H9 (cell line): ENCODE measurements around the gene BCAS3. TPM values are rescaled to one million over a fixed set of nuclear protein-coding genes. Genes with fewer than 3 reads are reported as not detected.

Experiments
- DNase-seq: peaks from one replicate; pipeline ENCODE4 v3.0.0-alpha.2; 2017
- H2AFZ ChIP-seq: one replicate; pipeline ENCODE4 v1.6.1; 2013; ENCODE audit warnings: mild to moderate bottlenecking, low read length, control low read depth, moderate library complexity
- H2AK5ac ChIP-seq: 2 replicates; pipeline ENCODE4 v1.6.1; 2013; ENCODE audit warnings: low read length, control low read depth, mixed read lengths; ENCODE audit not compliant: insufficient read length
- H2BK120ac ChIP-seq: one replicate; pipeline ENCODE4 v1.6.1; 2013; ENCODE audit warnings: low read depth, mild to moderate bottlenecking, low read length, control low read depth, inconsistent platforms; ENCODE audit not compliant: poor library complexity, severe bottlenecking
- H2BK12ac ChIP-seq: 2 replicates; pipeline ENCODE4 v1.6.1; 2013; ENCODE audit warnings: low read length, control low read depth, mixed read lengths, low read depth; ENCODE audit not compliant: insufficient read length
- H2BK15ac ChIP-seq: 2 replicates; pipeline ENCODE4 v1.6.1; 2013; ENCODE audit warnings: low read depth, low read length, control low read depth
- H2BK20ac ChIP-seq: one replicate; pipeline ENCODE4 v1.6.1; 2013; ENCODE audit warnings: low read depth, mild to moderate bottlenecking, low read length, control low read depth, inconsistent platforms; ENCODE audit not compliant: poor library complexity, severe bottlenecking
- H2BK5ac ChIP-seq: 2 replicates; pipeline ENCODE4 v1.6.1; 2013; ENCODE audit warnings: low read length, control low read depth, mixed read lengths; ENCODE audit not compliant: insufficient read length
- H3K14ac ChIP-seq: 2 replicates; pipeline ENCODE4 v1.6.1; 2013; ENCODE audit warnings: low read length, control low read depth; ENCODE audit not compliant: insufficient read depth
- H3K18ac ChIP-seq: 2 replicates; pipeline ENCODE4 v1.6.1; 2013; ENCODE audit warnings: low read depth, mild to moderate bottlenecking, mixed read lengths, low read length, control low read depth; ENCODE audit not compliant: insufficient read length
- H3K23ac ChIP-seq: 2 replicates; pipeline ENCODE4 v1.6.1; 2013; ENCODE audit warnings: low read length, control low read depth, mixed read lengths, low read depth; ENCODE audit not compliant: insufficient read length
- H3K23me2 ChIP-seq: 2 replicates; pipeline ENCODE4 v1.6.1; 2013; ENCODE audit warnings: low read depth, mild to moderate bottlenecking, mixed read lengths, low read length, control low read depth; ENCODE audit not compliant: insufficient read length, poor library complexity, severe bottlenecking
- H3K27ac ChIP-seq: 2 replicates; pipeline ENCODE4 v1.5.1; 2013; ENCODE audit warnings: low read length, control low read depth, mixed read lengths, low read depth; ENCODE audit not compliant: insufficient read length
- H3K27me3 ChIP-seq: 2 replicates; pipeline ENCODE4 v1.6.1; 2013; ENCODE audit warnings: low read length, control low read depth, inconsistent platforms; ENCODE audit not compliant: insufficient read depth
- H3K4ac ChIP-seq: 2 replicates; pipeline ENCODE4 v1.6.1; 2013; ENCODE audit warnings: low read depth, mild to moderate bottlenecking, control low read depth, inconsistent platforms, low read length, moderate library complexity
- H3K4me1 ChIP-seq: 2 replicates; pipeline ENCODE4 v1.6.1; 2013; ENCODE audit warnings: low read length, control low read depth, inconsistent platforms; ENCODE audit not compliant: insufficient read depth
- H3K4me2 ChIP-seq: 2 replicates; pipeline ENCODE4 v1.6.1; 2013; ENCODE audit warnings: low read length, control low read depth, mixed read lengths; ENCODE audit not compliant: insufficient read length, insufficient read depth
- H3K56ac ChIP-seq: 2 replicates; pipeline ENCODE4 v1.6.1; 2013; ENCODE audit warnings: low read depth, mild to moderate bottlenecking, mixed read lengths, low read length, control low read depth; ENCODE audit not compliant: insufficient read length
- H3K79me1 ChIP-seq: 2 replicates; pipeline ENCODE4 v1.6.1; 2013; ENCODE audit warnings: low read depth, mild to moderate bottlenecking, moderate library complexity, low read length, control low read depth, inconsistent platforms; ENCODE audit not compliant: insufficient read depth, poor library complexity, severe bottlenecking
- H3K79me2 ChIP-seq: 2 replicates; pipeline ENCODE4 v1.6.1; 2013; ENCODE audit warnings: low read length, control low read depth, inconsistent platforms; ENCODE audit not compliant: insufficient read depth
- H3K9ac ChIP-seq: 2 replicates; pipeline ENCODE4 v1.6.1; 2013; ENCODE audit warnings: low read length, control low read depth, mixed read lengths; ENCODE audit not compliant: insufficient read length; ENCODE audit errors: extremely low read depth
- H3K9me3 ChIP-seq: one replicate; pipeline ENCODE4 v1.6.1; 2013; ENCODE audit warnings: low read depth, low read length, inconsistent platforms; ENCODE audit not compliant: control insufficient read depth
- H3T11ph ChIP-seq: one replicate; pipeline ENCODE4 v1.6.1; 2013; ENCODE audit warnings: mild to moderate bottlenecking, low read length, control low read depth, inconsistent platforms
- H4K20me1 ChIP-seq: one replicate; pipeline ENCODE4 v1.6.1; 2013; ENCODE audit not compliant: control insufficient read depth, insufficient read length, insufficient read depth
- H4K5ac ChIP-seq: 2 replicates; pipeline ENCODE4 v1.6.1; 2013; ENCODE audit warnings: low read depth, mild to moderate bottlenecking, mixed read lengths, low read length, control low read depth; ENCODE audit not compliant: insufficient read length
- H4K8ac ChIP-seq: replicated peaks from 2 replicates; pipeline ENCODE4 v1.6.1; 2013; ENCODE audit warnings: low read length, control low read depth, mixed read lengths, low read depth; ENCODE audit not compliant: insufficient read length
- H4K91ac ChIP-seq: 2 replicates; pipeline ENCODE4 v1.6.1; 2013; ENCODE audit warnings: low read depth, mild to moderate bottlenecking, moderate library complexity, mixed read lengths, low read length, control low read depth; ENCODE audit not compliant: insufficient read length
- H3K27ac Mint-ChIP-seq, 3 experiments: 2 replicates in 2 of 3; 3 replicates in 1 of 3; pipeline ENCODE4 v1.8.0; 2020 to 2021; ENCODE audit warnings: mixed read lengths in 3 of 3, mild to moderate bottlenecking in 1 of 3, moderate library complexity in 1 of 3
- H3K27me3 Mint-ChIP-seq: 2 replicates; pipeline ENCODE4 v1.8.0; 2021; ENCODE audit warnings: low read depth, mild to moderate bottlenecking, moderate library complexity, mixed read lengths
- H3K36me3 Mint-ChIP-seq, 3 experiments: 2 replicates in 2 of 3; 3 replicates in 1 of 3; pipeline ENCODE4 v1.8.0; 2020 to 2021; ENCODE audit warnings: low read depth in 3 of 3, mixed read lengths in 3 of 3; ENCODE audit not compliant: insufficient read depth in 1 of 3
- H3K4me1 Mint-ChIP-seq, 2 experiments: 2 replicates each; pipeline ENCODE4 v1.8.0; 2020; ENCODE audit warnings: mixed read lengths in 2 of 2
- H3K4me3 Mint-ChIP-seq, 2 experiments: 2 replicates in 1 of 2; 3 replicates in 1 of 2; pipeline ENCODE4 v1.8.0; 2020 to 2021; ENCODE audit warnings: mild to moderate bottlenecking in 2 of 2, mixed read lengths in 2 of 2, moderate library complexity in 1 of 2
- H3K9me3 Mint-ChIP-seq, 2 experiments: 2 replicates in 1 of 2; 3 replicates in 1 of 2; pipeline ENCODE4 v1.8.0; 2020; ENCODE audit warnings: mild to moderate bottlenecking in 2 of 2, mixed read lengths in 2 of 2, moderate library complexity in 1 of 2
- CTCF ChIP-seq: fragments of 200-600 bp; sonication (generic); conservative IDR thresholded peaks from 3 replicates; pipeline ENCODE4 v1.8.0; 2021; ENCODE audit warnings: antibody characterized with exemption, mild to moderate bottlenecking
- WGBS: extraction: QIAGEN DNeasy Blood & Tissue Kit; methylation state at CpG from one replicate; pipeline ENCODE4 v1.1.7; 2013; ENCODE audit warnings: missing lambda C conversion rate, low lambda C conversion rate, mixed read lengths; ENCODE audit not compliant: insufficient read length; ENCODE audit errors: extremely low coverage; 5-methylcytosine and 5-hydroxymethylcytosine counted together
- total RNA-seq: library from RNA; stranded (reverse); gene quantifications from 2 replicates; pipeline ENCODE4 v1.2.1, GENCODE V29; 2021

The BCAS3 gene
- total RNA-seq, 1 experiment from 2014 or later: 22.4 TPM

DNA sequence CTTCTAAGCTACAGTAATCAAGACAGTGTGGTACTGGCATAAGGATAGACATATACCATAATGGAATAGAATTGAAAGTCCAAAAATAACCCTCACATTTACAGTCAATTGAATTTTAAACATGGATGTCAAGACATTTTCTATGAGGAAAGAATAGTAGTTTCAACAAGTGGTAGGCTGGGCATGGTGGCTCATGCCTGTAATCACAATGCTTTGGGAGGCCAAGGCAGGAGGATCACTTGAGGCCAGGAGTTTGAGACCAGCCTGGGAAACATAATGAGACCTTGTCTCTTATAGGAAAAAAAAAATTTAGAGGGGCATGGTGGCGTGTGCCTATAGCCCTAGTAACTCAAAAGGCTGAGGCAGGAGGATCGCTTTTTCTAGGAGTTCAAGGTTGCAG is 599.2 kb downstream of the BCAS3 start:
- H3K9me3 Mint-ChIP-seq: no peaks in the 10 kb centered on the region
- no peak overlapping the region for H3K4me2 ChIP-seq
- no peak overlapping the region for H3K56ac ChIP-seq
- H2AFZ ChIP-seq: no peak overlapping the region
- H4K91ac ChIP-seq: no peak overlapping the region
- H3K14ac ChIP-seq: no peak overlapping the region
- H3K4me1 Mint-ChIP-seq: peaks cover 13 to 15% of the 10 kb centered on the region in 2 experiments
- no peak overlapping the region for H3K23ac ChIP-seq
- H2AK5ac ChIP-seq: no peak overlapping the region
- no peak overlapping the region for H3K27ac ChIP-seq
- H3K9ac ChIP-seq: no peak overlapping the region
- no peak for DNase-seq
- no peak overlapping the region for H3K27ac Mint-ChIP-seq
- no peaks in the 10 kb centered on the region for H4K20me1 ChIP-seq
- H3K36me3 Mint-ChIP-seq: no peaks in the 10 kb centered on the region
- TF ChIP-seq CTCF: no peak
- no peak overlapping the region for H3K4ac ChIP-seq
- no peak overlapping the region for H4K5ac ChIP-seq
- whole genome bisulfite sequencing: no CpG with 5 or more reads among the region's 2 CpGs
- no peak overlapping the region for H3K4me3 Mint-ChIP-seq
- no peak overlapping the region for H4K8ac ChIP-seq
- no peaks in the 10 kb centered on the region for H3K79me2 ChIP-seq
- no peak overlapping the region for H3T11ph ChIP-seq
- no peak overlapping the region for H2BK12ac ChIP-seq
- no peaks in the 10 kb centered on the region for H3K9me3 ChIP-seq
- H3K23me2 ChIP-seq: no peaks in the 10 kb centered on the region
- H2BK15ac ChIP-seq: no peak overlapping the region
- H2BK120ac ChIP-seq: no peak overlapping the region
- H2BK5ac ChIP-seq: no peak overlapping the region
- H3K4me1 ChIP-seq: no peaks in the 10 kb centered on the region
- H3K27me3 Mint-ChIP-seq: no peaks in the 10 kb centered on the region
- no peaks in the 10 kb centered on the region for H3K27me3 ChIP-seq
- H2BK20ac ChIP-seq: no peak overlapping the region
- H3K79me1 ChIP-seq: no peaks in the 10 kb centered on the region
- no peak overlapping the region for H3K18ac ChIP-seq
